ENCODE measurements around the gene SDHB. TPM values are rescaled to one million over a fixed set of nuclear protein-coding genes. Genes with fewer than 3 reads are reported as not detected.

SDHB gene
- polyA plus RNA-seq, 1 of the 3 experiments (the other 2 are of a cell fraction), result 128 TPM

GRCh38 chr1:16979475-16980327 is 74.1 kb downstream of the SDHB start:
- Histone ChIP-seq H3K9ac (peak overlapping the region; percentile 94), H4K20me1 (ENCODE audit: insufficient read depth) (peaks cover 39% of the 10 kb centered on the region), H3K9me2 (no peaks in the 10 kb centered on the region), H3F3A (replicated peaks; ENCODE audit: insufficient read depth) (peaks cover 16% of the 10 kb centered on the region), H3K27me3 (ENCODE audit: insufficient read depth) (no peaks in the 10 kb centered on the region), H3K4me2 (peak overlapping the region; percentile 94), H3K4me3 (ENCODE audit: low read depth in 2 of 2, low read length in 1 of 2) (peak overlapping the region; percentile 62 to 76), H3K4me1 (ENCODE audit: control insufficient read depth in 1 of 2, insufficient read depth in 2 of 2, low read depth in 1 of 2, low read length in 1 of 2) (peaks cover 21 to 50% of the 10 kb centered on the region in 2 experiments; a peak in 2 of 4 replicates), H3K27ac (ENCODE audit: low read depth in 2 of 2, low read length in 1 of 2) (peak overlapping the region; percentile 87 to 97), H2AFZ (ENCODE audit: low read depth) (no peak overlapping the region), H3K9me3 (no peaks in the 10 kb centered on the region), H3K36me3 (replicated peaks in 1 of 2; ENCODE audit: control insufficient read depth in 1 of 2, insufficient read depth in 2 of 2, low read length in 1 of 2) (peaks cover 8 to 12% of the 10 kb centered on the region in 2 experiments), H3K79me2 (ENCODE audit: insufficient read depth) (peaks cover 54% of the 10 kb centered on the region)
- ChIA-PET POLR2A (interaction anchor here (0.9 to 3.9 kb wide), 7 partner anchors 9 to 75 kb away, joined by 3 to 39 read pairs (median 6); no protein-coding TSS in a partner anchor), CTCF (interaction anchor here (1.0 to 5.5 kb wide), 6 partner anchors 16 to 66 kb away, joined by 3 to 32 read pairs (median 4); partner anchors contain the start of gene ATP13A2)
- WGBS (ENCODE audit: low lambda C conversion rate), result 15% methylated on average over 14 of the region's 44 CpGs
- no peak for TF ChIP-seq POLR2AphosphoS5 (IDR thresholded peaks at IDR 0.05; ENCODE audit: low read depth, low read length)
- TF ChIP-seq TAF1 (IDR thresholded peaks at IDR 0.05; ENCODE audit: borderline replicate concordance, low read depth, low read length), result 0 out of 2 replicates have a peak, but pooled peaks have one; percentile 5
- DNase-seq, result peak; percentile 87

- Histone ChIP-seq H3K9ac (peak overlapping the region; percentile 94), H3K79me2 (ENCODE audit: insufficient read depth) (peaks cover 54% of the 10 kb centered on the region), H3K4me3 (ENCODE audit: low read depth in 2 of 2, low read length in 1 of 2) (peak overlapping the region; percentile 62 to 76), H3K4me2 (peak overlapping the region; percentile 94), H3K4me1 (ENCODE audit: control insufficient read depth in 1 of 2, insufficient read depth in 2 of 2, low read depth in 1 of 2, low read length in 1 of 2) (peaks cover 21 to 45% of the 10 kb centered on the region in 2 experiments; a peak in 2 of 4 replicates), H3F3A (replicated peaks; ENCODE audit: insufficient read depth) (peaks cover 16% of the 10 kb centered on the region), H3K27ac (ENCODE audit: low read depth in 2 of 2, low read length in 1 of 2) (peak overlapping the region; percentile 87 to 97), H3K36me3 (replicated peaks in 1 of 2; ENCODE audit: control insufficient read depth in 1 of 2, insufficient read depth in 2 of 2, low read length in 1 of 2) (peaks cover 8 to 12% of the 10 kb centered on the region in 2 experiments), H3K9me3 (no peaks in the 10 kb centered on the region), H4K20me1 (ENCODE audit: insufficient read depth) (peaks cover 39% of the 10 kb centered on the region), H2AFZ (ENCODE audit: low read depth) (no peak overlapping the region), H3K9me2 (no peaks in the 10 kb centered on the region), H3K27me3 (ENCODE audit: insufficient read depth) (no peaks in the 10 kb centered on the region)
- peak; percentile 96 for DNase-seq
- 21% methylated on average over 14 of the region's 20 CpGs for WGBS (ENCODE audit: low lambda C conversion rate)
- ChIA-PET CTCF (interaction anchor here (0.6 to 5.5 kb wide), 9 partner anchors 9 to 68 kb away, joined by 3 to 32 read pairs (median 5); no protein-coding TSS in a partner anchor), POLR2A (interaction anchor here (0.7 to 3.9 kb wide), 12 partner anchors 8 to 74 kb away, joined by 3 to 39 read pairs (median 4); no protein-coding TSS in a partner anchor)
- TF ChIP-seq RAD21 (IDR thresholded peaks at IDR 0.05; ENCODE audit: low read length) (no peak), MEF2A (IDR thresholded peaks at IDR 0.05; ENCODE audit: borderline replicate concordance, low read depth) (no peak), RFX5 (IDR thresholded peaks at IDR 0.05; ENCODE audit: low read length) (no peak), SIN3A (IDR thresholded peaks at IDR 0.05; ENCODE audit: borderline replicate concordance, low read depth, low read length) (peak; percentile 76; the same call in 1 of the 2 replicates), USF1 (IDR thresholded peaks at IDR 0.05; ENCODE audit: borderline replicate concordance, low read depth) (no peak), GATA2 (CRISPR knock-in tag; IDR thresholded peaks at IDR 0.05) (no peak), GABPA (IDR thresholded peaks at IDR 0.05; ENCODE audit: low read depth) (no peak), RXRA (IDR thresholded peaks at IDR 0.05; ENCODE audit: borderline replicate concordance, low read depth) (no peak), NRF1 (IDR thresholded peaks at IDR 0.05; ENCODE audit: low read depth, low read length) (no peak), FOXM1 (IDR thresholded peaks at IDR 0.05; ENCODE audit: low read depth) (no peak), RCOR1 (IDR thresholded peaks at IDR 0.05; ENCODE audit: low read length) (peak; percentile 71)
- TF ChIP-seq, protein P1, sequence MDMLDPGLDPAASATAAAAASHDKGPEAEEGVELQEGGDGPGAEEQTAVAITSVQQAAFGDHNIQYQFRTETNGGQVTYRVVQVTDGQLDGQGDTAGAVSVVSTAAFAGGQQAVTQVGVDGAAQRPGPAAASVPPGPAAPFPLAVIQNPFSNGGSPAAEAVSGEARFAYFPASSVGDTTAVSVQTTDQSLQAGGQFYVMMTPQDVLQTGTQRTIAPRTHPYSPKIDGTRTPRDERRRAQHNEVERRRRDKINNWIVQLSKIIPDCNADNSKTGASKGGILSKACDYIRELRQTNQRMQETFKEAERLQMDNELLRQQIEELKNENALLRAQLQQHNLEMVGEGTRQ (IDR thresholded peaks at IDR 0.05; ENCODE audit: borderline replicate concordance, low read depth, low read length), result no peak
- TF ChIP-seq, protein P2, sequence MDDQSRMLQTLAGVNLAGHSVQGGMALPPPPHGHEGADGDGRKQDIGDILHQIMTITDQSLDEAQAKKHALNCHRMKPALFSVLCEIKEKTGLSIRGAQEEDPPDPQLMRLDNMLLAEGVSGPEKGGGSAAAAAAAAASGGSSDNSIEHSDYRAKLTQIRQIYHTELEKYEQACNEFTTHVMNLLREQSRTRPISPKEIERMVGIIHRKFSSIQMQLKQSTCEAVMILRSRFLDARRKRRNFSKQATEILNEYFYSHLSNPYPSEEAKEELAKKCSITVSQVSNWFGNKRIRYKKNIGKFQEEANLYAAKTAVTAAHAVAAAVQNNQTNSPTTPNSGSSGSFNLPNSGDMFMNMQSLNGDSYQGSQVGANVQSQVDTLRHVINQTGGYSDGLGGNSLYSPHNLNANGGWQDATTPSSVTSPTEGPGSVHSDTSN (IDR thresholded peaks at IDR 0.05), result peak; percentile 37
- TF ChIP-seq, protein P3, sequence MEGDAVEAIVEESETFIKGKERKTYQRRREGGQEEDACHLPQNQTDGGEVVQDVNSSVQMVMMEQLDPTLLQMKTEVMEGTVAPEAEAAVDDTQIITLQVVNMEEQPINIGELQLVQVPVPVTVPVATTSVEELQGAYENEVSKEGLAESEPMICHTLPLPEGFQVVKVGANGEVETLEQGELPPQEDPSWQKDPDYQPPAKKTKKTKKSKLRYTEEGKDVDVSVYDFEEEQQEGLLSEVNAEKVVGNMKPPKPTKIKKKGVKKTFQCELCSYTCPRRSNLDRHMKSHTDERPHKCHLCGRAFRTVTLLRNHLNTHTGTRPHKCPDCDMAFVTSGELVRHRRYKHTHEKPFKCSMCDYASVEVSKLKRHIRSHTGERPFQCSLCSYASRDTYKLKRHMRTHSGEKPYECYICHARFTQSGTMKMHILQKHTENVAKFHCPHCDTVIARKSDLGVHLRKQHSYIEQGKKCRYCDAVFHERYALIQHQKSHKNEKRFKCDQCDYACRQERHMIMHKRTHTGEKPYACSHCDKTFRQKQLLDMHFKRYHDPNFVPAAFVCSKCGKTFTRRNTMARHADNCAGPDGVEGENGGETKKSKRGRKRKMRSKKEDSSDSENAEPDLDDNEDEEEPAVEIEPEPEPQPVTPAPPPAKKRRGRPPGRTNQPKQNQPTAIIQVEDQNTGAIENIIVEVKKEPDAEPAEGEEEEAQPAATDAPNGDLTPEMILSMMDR (IDR thresholded peaks at IDR 0.05), result no peak
These were observed 75.0 kb downstream of the SDHB start for GRCh38 chr1:16978567-16979474.
